Left lung (tissue), 10 donors: ENCODE results near the gene TAS2R39. TPM values are rescaled to one million over a fixed set of nuclear protein-coding genes. Genes with fewer than 3 reads are reported as not detected.

ENCODE experiments used
- ATAC-seq: fragments of 200-7000 bp; cut with Tn5 transposase; one replicate; pipeline ENCODE4 v1.9.1; 2020; ENCODE audit warnings: moderate library complexity
- DNase-seq, 4 donors: peaks; one replicate each; pipeline ENCODE4 v3.0.0-alpha.2; 2013 to 2020
- H3K27ac ChIP-seq, 2 donors: fragments of 200-600 bp; sonication (generic) in 1 of 2; one replicate each; pipeline versions ENCODE4 v1.5.0 to v1.8.0; 2020 to 2021
- H3K27me3 ChIP-seq, 2 donors: fragments of 200-600 bp; sonication (generic) in 1 of 2; one replicate each; pipeline versions ENCODE4 v1.5.0 to v1.8.0; 2020 to 2021
- H3K36me3 ChIP-seq, 2 donors: fragments of 200-600 bp; sonication (generic) in 1 of 2; one replicate each; pipeline versions ENCODE4 v1.5.0 to v1.8.0; 2020 to 2021
- H3K4me1 ChIP-seq, 2 donors: fragments of 200-600 bp; one replicate each; pipeline ENCODE4 v1.8.0; 2021
- H3K4me3 ChIP-seq, 2 donors: fragments of 200-600 bp; sonication (generic) in 1 of 2; one replicate each; pipeline versions ENCODE4 v1.5.0 to v1.8.0; 2020 to 2021; ENCODE audit warnings: mild to moderate bottlenecking in 1 of 2
- H3K9me3 ChIP-seq, 2 donors: fragments of 200-600 bp; sonication (generic) in 1 of 2; one replicate each; pipeline versions ENCODE4 v1.5.0 to v1.8.0; 2020 to 2021
- CTCF ChIP-seq, 2 donors: fragments of 200-600 bp; sonication (generic) in 1 of 2; IDR thresholded peaks; one replicate each; pipeline versions ENCODE4 v1.5.0 to v1.8.0; 2021; ENCODE audit warnings: antibody characterized with exemption in 2 of 2
- intact Hi-C, 2 donors: fragments of 100-400 bp; cut with DNase I; formaldehyde crosslinking; loops; one replicate each; pipeline versions ENCODE4 v1.11.2 to v1.14.2; 2022
- polyA plus RNA-seq, 6 donors: library from polyadenylated mRNA; unstranded; fragments of 120-200 nt; gene quantifications; one replicate each; pipeline ENCODE4 v1.2.1, GENCODE V29; 2013; ENCODE audit not compliant: insufficient read length in 6 of 6
- total RNA-seq, 2 donors: library from RNA; stranded (reverse); fragmentation: NEBNext Ultra II Directional; extraction: Animal tissue kit (Norgen Biotek cat#: 25700); gene quantifications; one replicate each; pipeline ENCODE4 v1.2.1, GENCODE V29; 2021
- donor health status: DM: no; HTN: yes; CAD: no.
- donor health status: DM: no; HTN: no; CAD: no.

TAS2R39 gene
- total and polyA plus RNA-seq, 8 donors: not detected

- no peaks in the 10 kb centered on the region for H3K36me3 ChIP-seq
- peak; percentile 100 for ATAC-seq
- intact Hi-C loops: loop anchor here (10.0 kb wide), 2 partner anchors 210 to 360 kb away; partner anchors contain the start of gene EPHB6 (in 1 of the 2)
- DNase-seq: peak in 2 of 4 donors; percentile 74 to 84
- H3K4me1 ChIP-seq: no peaks in the 10 kb centered on the region
- TF ChIP-seq CTCF (IDR thresholded peaks at IDR 0.05): peak; percentile 98 to 100
- H3K9me3 ChIP-seq: no peaks in the 10 kb centered on the region
- no peaks in the 10 kb centered on the region for H3K27me3 ChIP-seq
- no peak overlapping the region for H3K27ac ChIP-seq
- H3K4me3 ChIP-seq: no peak overlapping the region
Observed at GRCh38 chr7:143214789-143215679, 31.8 kb downstream of the TAS2R39 start.

- H3K4me1 ChIP-seq: no peaks in the 10 kb centered on the region
- ATAC-seq (no peak), DNase-seq (no peak)
- no peaks in the 10 kb centered on the region for H3K9me3 ChIP-seq
- no peaks in the 10 kb centered on the region for H3K27me3 ChIP-seq
- H3K4me3 ChIP-seq: no peak overlapping the region
- no peak overlapping the region for H3K27ac ChIP-seq
- TF ChIP-seq CTCF (IDR thresholded peaks at IDR 0.05): no peak
- no peaks in the 10 kb centered on the region for H3K36me3 ChIP-seq
- intact Hi-C loops: loop anchor here (2.0 to 10.0 kb wide), 3 partner anchors 207 to 361 kb away; partner anchors contain the start of gene EPHB6 (in 1 of the 2)
Observed at GRCh38 chr7:143216151-143216550, 32.9 kb downstream of the TAS2R39 start.

GRCh38 chr7:143216686-143217085, 33.5 kb downstream of the TAS2R39 start:
- Histone ChIP-seq H3K27ac (no peak overlapping the region), H3K4me1 (no peaks in the 10 kb centered on the region), H3K27me3 (no peaks in the 10 kb centered on the region), H3K4me3 (no peak overlapping the region), H3K36me3 (no peaks in the 10 kb centered on the region), H3K9me3 (no peaks in the 10 kb centered on the region)
- no peak for DNase-seq
- ATAC-seq: no peak
- intact Hi-C loops: loop anchor here (2.0 to 10.0 kb wide), 3 partner anchors 208 to 362 kb away; partner anchors contain the start of gene EPHB6 (in 1 of the 2)
- TF ChIP-seq CTCF (IDR thresholded peaks at IDR 0.05): no peak

GRCh38 chr7:143217806-143218205, 34.6 kb downstream of the TAS2R39 start:
- Histone ChIP-seq H3K4me3 (no peak overlapping the region), H3K27me3 (no peaks in the 10 kb centered on the region), H3K36me3 (no peaks in the 10 kb centered on the region), H3K27ac (no peak overlapping the region), H3K4me1 (peaks cover 0 to 7% of the 10 kb centered on the region in 2 donors), H3K9me3 (no peaks in the 10 kb centered on the region)
- intact Hi-C loops: loop anchor here (2.0 to 10.0 kb wide), 3 partner anchors 209 to 363 kb away; partner anchors contain the start of gene EPHB6 (in 1 of the 2)
- ATAC-seq: no peak
- DNase-seq: no peak
- no peak for TF ChIP-seq CTCF (IDR thresholded peaks at IDR 0.05)

- H3K9me3 ChIP-seq: no peaks in the 10 kb centered on the region
- intact Hi-C loops: no loop called here
- peaks cover 0 to 16% of the 10 kb centered on the region in 2 donors for H3K4me1 ChIP-seq
- H3K4me3 ChIP-seq: peak overlapping the region in 1 of 2 donors; percentile 1
- peak overlapping the region in 1 of 2 donors; percentile 93 for H3K27ac ChIP-seq
- TF ChIP-seq CTCF (IDR thresholded peaks at IDR 0.05): no peak
- H3K27me3 ChIP-seq: no peaks in the 10 kb centered on the region
- DNase-seq (no peak), ATAC-seq (no peak)
- no peaks in the 10 kb centered on the region for H3K36me3 ChIP-seq
Observed at GRCh38 chr7:143221286-143221685, 38.1 kb downstream of the TAS2R39 start.
